Pancreas (tissue), 10 donors: ENCODE results near the gene LPAR5. TPM values are rescaled to one million over a fixed set of nuclear protein-coding genes. Genes with fewer than 3 reads are reported as not detected.
"Not testable (repeated sequence)": the region's sequence is repeated elsewhere in the genome, so short reads cannot be mapped to it uniquely, and the experiment has no call there.

Experiments
- ATAC-seq, 4 donors: fragments of 200-7000 bp; cut with Tn5 transposase; one replicate each; pipeline versions ENCODE4 v1.8.0 to v1.9.1; 2020; ENCODE audit warnings: mild to moderate bottlenecking in 4 of 4, moderate library complexity in 4 of 4
- DNase-seq, 6 donors: peaks; one replicate each; pipeline ENCODE4 v3.0.0-alpha.2; 2020
- FAIRE-seq: peaks from 2 replicates; lab custom pipeline; 2012; peaks lifted over from hg19 to GRCh38; lab: Jason Lieb, UNC
- H3K27ac ChIP-seq, 4 donors: fragments of 200-600 bp; sonication (generic); 1 replicate in 3 of 4; 2 replicates in 1 of 4; pipeline versions ENCODE4 v1.5.0 to v1.8.0; 2020
- H3K27me3 ChIP-seq, 4 donors: fragments of 200-600 bp; one replicate each; pipeline ENCODE4 v1.8.0; 2021
- H3K36me3 ChIP-seq, 3 donors: fragments of 200-600 bp; sonication (generic) in 1 of 3; one replicate each; pipeline versions ENCODE4 v1.5.0 to v1.8.0; 2020 to 2021
- H3K4me1 ChIP-seq, 3 donors: fragments of 200-600 bp; one replicate each; pipeline ENCODE4 v1.8.0; 2021
- H3K4me3 ChIP-seq, 4 donors: fragments of 200-600 bp; sonication (generic) in 2 of 4; one replicate each; pipeline versions ENCODE4 v1.5.0 to v1.8.0; 2020 to 2021
- H3K9me3 ChIP-seq, 4 donors: fragments of 200-600 bp; one replicate each; pipeline ENCODE4 v1.8.0; 2021
- WGBS, 2 donors: extraction: QIAGEN DNeasy Blood & Tissue Kit; methylation state at CpG; one replicate each; pipeline ENCODE4 v1.1.7; 2013; 5-methylcytosine and 5-hydroxymethylcytosine counted together
- intact Hi-C, 3 donors: fragments of 100-400 bp; cut with DNase I; formaldehyde crosslinking; loops; one replicate each; pipeline versions ENCODE4 v1.11.1 to v1.14.2; 2022
- polyA plus RNA-seq, 2 donors: library from polyadenylated mRNA; stranded (reverse); fragments of 200-250 nt; gene quantifications; one replicate each; pipeline ENCODE4 v1.2.3, GENCODE V29; 2013
- total RNA-seq, 6 donors: library from RNA; stranded (reverse); fragmentation: NEBNext Ultra II Directional in 4 of 6; extraction: Animal tissue kit (Norgen Biotek cat#: 25700) in 4 of 6; gene quantifications; one replicate each; pipeline versions ENCODE4 v1.2.1 to v1.2.4, GENCODE V29; 2021 to 2023
- TF ChIP-seq, protein P1 (sequence below), 4 donors: fragments of 200-600 bp; sonication (generic) in 3 of 4; IDR thresholded peaks; one replicate each; pipeline versions ENCODE4 v1.5.0 to v1.8.0; 2021; ENCODE audit warnings: antibody characterized with exemption in 4 of 4
- donor health status: healthy with polysubstance abuse.
- donor health status: DM: no; HTN: no; CAD: no; lungs with moderate emphysema.
- donor health status: DM: no; HTN: no; CAD: no.
- donor health status: control.
- donor health status: control.
- donor health status: Bipolar disorder and iron deficiency.
- donor health status: DM: yes; HTN: yes; CAD: no.
- donor health status: DM: no; HTN: no; CAD: no.
- donor health status: DM: no; HTN: no; CAD: no.
- donor health status: DM: yes; HTN: yes; CAD: no.

Gene LPAR5
- total and polyA plus RNA-seq, 8 donors, result 0.09 to 2.4 (median 0.45) TPM

DNA sequence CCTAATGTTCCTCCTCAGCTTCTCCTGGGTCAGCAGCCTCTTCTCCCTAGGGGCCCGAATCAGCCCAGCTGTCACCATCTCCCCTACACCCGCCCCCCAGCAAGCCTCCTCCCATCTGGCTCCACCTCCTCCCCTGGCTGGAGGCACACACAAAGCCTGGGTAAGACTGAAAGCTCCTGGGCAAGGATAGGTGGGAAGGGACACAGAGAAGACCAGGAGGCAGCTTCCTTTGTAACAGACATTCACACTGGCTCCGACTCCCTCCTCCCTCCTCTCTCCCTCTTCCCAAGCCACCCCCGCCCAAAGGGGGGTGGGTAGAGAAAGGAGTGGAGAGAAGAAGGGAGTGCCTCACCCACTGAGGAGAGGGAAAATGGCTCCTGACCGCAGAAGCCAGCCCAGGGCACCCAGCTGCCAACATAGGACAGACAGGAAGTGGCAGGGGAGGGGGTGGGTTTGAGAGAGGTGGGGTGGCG is 32.6 kb downstream of the LPAR5 start:
- no peak for DNase-seq
- ATAC-seq, result no peak
- TF ChIP-seq, protein P1, sequence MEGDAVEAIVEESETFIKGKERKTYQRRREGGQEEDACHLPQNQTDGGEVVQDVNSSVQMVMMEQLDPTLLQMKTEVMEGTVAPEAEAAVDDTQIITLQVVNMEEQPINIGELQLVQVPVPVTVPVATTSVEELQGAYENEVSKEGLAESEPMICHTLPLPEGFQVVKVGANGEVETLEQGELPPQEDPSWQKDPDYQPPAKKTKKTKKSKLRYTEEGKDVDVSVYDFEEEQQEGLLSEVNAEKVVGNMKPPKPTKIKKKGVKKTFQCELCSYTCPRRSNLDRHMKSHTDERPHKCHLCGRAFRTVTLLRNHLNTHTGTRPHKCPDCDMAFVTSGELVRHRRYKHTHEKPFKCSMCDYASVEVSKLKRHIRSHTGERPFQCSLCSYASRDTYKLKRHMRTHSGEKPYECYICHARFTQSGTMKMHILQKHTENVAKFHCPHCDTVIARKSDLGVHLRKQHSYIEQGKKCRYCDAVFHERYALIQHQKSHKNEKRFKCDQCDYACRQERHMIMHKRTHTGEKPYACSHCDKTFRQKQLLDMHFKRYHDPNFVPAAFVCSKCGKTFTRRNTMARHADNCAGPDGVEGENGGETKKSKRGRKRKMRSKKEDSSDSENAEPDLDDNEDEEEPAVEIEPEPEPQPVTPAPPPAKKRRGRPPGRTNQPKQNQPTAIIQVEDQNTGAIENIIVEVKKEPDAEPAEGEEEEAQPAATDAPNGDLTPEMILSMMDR (IDR thresholded peaks at IDR 0.05), result no peak
- no peak for FAIRE-seq
- H3K4me1 ChIP-seq, result peaks cover 3 to 25% (median 15%) of the 10 kb centered on the region in 3 donors
- no peaks in the 10 kb centered on the region for H3K27me3 ChIP-seq
- H3K27ac ChIP-seq, result peak overlapping the region in 1 of 4 donors; percentile 28
- intact Hi-C loops, result no loop called here
- peak overlapping the region in 1 of 4 donors; percentile 5 for H3K4me3 ChIP-seq
- peaks cover 4 to 45% (median 19%) of the 10 kb centered on the region in 3 donors for H3K36me3 ChIP-seq
- H3K9me3 ChIP-seq, result no peaks in the 10 kb centered on the region
- WGBS, 2 donors, result 32 to 41% methylated on average over 5 to 6 of the region's 6 CpGs

DNA sequence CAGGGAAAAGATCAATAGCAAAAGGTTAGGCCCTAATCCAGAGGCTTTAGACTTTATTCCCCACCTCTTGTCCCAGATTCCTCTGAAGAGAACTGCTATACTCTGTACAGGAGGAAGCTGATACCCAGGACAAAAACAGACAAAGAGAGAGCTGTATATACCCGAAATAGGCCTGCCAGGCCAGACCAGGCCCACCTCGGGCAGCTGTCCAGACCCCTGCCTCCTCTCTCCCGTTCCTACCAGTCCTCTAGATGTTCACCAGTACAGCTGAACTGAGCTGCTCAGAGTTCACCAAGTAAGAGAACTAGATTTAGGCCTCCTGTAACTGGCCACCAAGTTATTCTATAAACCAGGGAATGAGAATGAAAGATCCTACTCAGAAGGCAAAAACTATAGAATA is 33.2 kb downstream of the LPAR5 start:
- 60 to 65% methylated on average over 3 of the region's 3 CpGs for WGBS, 2 donors
- no peak for ATAC-seq
- no peak overlapping the region for H3K27ac ChIP-seq
- intact Hi-C loops, result no loop called here
- peaks cover 4 to 51% (median 25%) of the 10 kb centered on the region in 3 donors for H3K36me3 ChIP-seq
- no peaks in the 10 kb centered on the region for H3K27me3 ChIP-seq
- H3K9me3 ChIP-seq, result no peaks in the 10 kb centered on the region
- DNase-seq, result no peak
- TF ChIP-seq, protein P1 (IDR thresholded peaks at IDR 0.05), result no peak
- no peak overlapping the region for H3K4me3 ChIP-seq
- H3K4me1 ChIP-seq, result peaks cover 3 to 25% (median 15%) of the 10 kb centered on the region in 3 donors
- no peak for FAIRE-seq

DNA sequence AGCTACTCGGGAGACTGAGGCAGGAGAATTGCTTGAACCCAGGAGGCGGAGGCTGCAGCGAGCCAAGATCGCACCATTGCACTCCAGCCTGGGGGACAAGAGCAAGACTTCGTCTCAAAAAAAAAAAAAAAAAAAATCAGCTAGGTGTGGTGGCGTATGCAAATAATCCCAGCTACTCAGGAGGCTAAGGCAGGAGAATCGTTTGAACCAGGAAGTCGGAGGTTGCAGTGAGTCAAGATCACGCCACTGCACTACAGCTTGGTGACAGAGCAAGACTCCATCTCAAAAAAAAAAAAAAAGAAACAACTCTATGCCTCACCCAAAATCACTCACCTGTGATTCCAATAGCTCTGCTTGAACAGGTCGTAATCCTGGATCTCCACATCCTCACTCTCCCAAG is 40.1 kb downstream of the LPAR5 start:
- H3K4me1 ChIP-seq, ATAC-seq, intact Hi-C loops, H3K27ac ChIP-seq, H3K27me3 ChIP-seq, DNase-seq, H3K9me3 ChIP-seq, H3K4me3 ChIP-seq, FAIRE-seq: not testable (repeated sequence)
- WGBS, 2 donors, result 84 to 86% methylated on average over 10 of the region's 10 CpGs
- H3K36me3 ChIP-seq, result peaks cover 16 to 96% (median 60%) of the 10 kb centered on the region in 3 donors

DNA sequence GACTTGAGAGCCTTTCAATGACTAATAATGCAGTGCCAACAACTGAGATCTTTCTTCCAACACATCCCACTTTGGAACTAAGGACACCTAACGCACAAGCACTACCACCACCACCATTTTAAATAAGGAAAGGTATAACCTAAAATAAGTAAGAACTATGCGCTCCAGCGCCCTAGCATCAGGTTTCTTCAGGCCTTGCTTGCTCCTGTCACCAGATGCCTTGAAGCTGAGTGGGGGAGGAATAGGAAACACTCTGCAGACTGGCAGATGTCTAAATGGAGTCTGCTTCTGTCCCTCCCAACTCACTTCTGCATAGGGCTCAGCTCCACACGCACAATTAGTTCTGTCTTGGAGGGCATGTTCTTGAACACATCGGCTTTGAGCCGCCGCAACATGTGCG is 43.7 kb downstream of the LPAR5 start:
- H3K27ac ChIP-seq, result no peak overlapping the region
- TF ChIP-seq, protein P1 (IDR thresholded peaks at IDR 0.05), result no peak
- intact Hi-C loops, result no loop called here
- WGBS, 2 donors, result 92 to 95% methylated on average over 8 of the region's 8 CpGs
- no peak for FAIRE-seq
- no peak for ATAC-seq
- H3K9me3 ChIP-seq, result no peaks in the 10 kb centered on the region
- no peak overlapping the region for H3K4me3 ChIP-seq
- DNase-seq, result no peak
- no peaks in the 10 kb centered on the region for H3K27me3 ChIP-seq
- H3K36me3 ChIP-seq, result peaks cover 17 to 94% (median 66%) of the 10 kb centered on the region in 3 donors
- no peaks in the 10 kb centered on the region for H3K4me1 ChIP-seq

DNA sequence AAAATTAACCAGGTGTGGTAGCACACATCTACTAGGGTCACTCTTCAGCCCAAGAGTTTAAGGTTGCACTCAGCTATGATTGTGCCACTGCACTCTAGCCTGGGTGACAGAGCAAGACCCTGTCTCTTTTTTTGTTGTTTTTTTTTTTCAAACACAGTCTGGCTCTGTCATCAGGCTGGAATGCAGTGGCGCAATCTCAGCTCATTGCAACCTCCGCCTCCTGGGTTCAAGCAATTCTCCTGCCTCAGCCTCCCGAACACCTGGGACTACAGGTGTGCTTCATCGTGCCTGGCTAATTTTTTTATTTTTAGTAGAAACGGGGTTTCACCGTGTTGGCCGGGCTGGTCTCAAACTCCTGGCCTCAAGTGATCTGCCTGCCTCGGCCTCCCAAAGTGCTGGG is 49.2 kb downstream of the LPAR5 start:
- peaks cover 6 to 93% (median 72%) of the 10 kb centered on the region in 3 donors for H3K36me3 ChIP-seq
- FAIRE-seq, H3K4me1 ChIP-seq, ATAC-seq, H3K9me3 ChIP-seq, DNase-seq, H3K4me3 ChIP-seq, intact Hi-C loops, H3K27ac ChIP-seq, H3K27me3 ChIP-seq: not testable (repeated sequence)
- 94 to 95% methylated on average over 8 of the region's 8 CpGs for WGBS, 2 donors

DNA sequence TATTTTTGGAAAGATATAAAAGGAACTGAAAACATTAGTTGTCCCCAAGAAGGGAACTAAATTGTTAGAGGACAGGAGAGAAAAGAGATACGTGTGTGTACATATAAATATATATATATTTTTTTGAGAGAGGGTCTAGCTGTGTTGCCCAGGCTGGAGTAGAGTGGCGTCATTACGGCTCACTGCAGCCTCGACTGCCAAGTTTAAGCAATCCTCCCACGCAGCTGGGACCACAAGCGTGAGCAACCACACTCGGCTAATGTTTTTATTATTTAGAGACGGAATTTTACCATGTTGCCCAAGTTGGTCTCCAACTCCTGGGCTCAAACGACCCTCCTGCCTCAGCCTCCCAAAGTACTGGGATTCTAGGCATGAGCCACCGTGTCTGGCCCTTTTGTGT is 51.5 kb downstream of the LPAR5 start:
- ATAC-seq (no peak), DNase-seq (no peak), FAIRE-seq (no peak)
- H3K36me3 ChIP-seq, result peaks cover 3 to 95% (median 74%) of the 10 kb centered on the region in 3 donors
- H3K4me3 ChIP-seq, result no peak overlapping the region
- H3K9me3 ChIP-seq, result no peaks in the 10 kb centered on the region
- H3K4me1 ChIP-seq, result no peaks in the 10 kb centered on the region
- 85 to 93% methylated on average over 10 of the region's 10 CpGs for WGBS, 2 donors
- no peaks in the 10 kb centered on the region for H3K27me3 ChIP-seq
- intact Hi-C loops, result no loop called here
- no peak overlapping the region for H3K27ac ChIP-seq
- TF ChIP-seq, protein P1 (IDR thresholded peaks at IDR 0.05), result no peak
